ENCODE data around the gene IFNK. TPM values are rescaled to one million over a fixed set of nuclear protein-coding genes. Genes with fewer than 3 reads are reported as not detected.

IFNK gene
- total and polyA plus RNA-seq, 2 donors (not counting 3 experiments of a cell fraction or from before 2014, with no cell fraction given), result not detected

DNA sequence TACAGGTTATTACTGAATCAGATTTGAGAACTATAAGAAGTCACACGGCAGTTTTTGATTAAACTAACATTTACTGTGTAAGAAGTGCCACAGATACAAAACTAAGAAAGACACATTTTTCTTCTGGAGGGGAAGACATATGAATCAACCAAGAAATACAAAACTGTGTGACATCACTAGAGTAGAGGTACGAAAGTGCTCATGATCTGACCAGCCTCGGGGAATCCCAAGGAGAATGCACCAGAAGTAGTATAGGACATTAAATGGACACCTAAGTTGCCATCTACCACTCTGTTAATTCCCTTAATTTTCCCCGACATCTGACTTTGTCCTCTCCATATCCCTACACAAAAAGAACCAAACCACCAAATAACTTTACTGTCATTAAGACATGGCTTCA is 5.3 kb upstream of the IFNK start:
- no peaks in the 10 kb centered on the region for H3K36me3 ChIP-seq (ENCODE audit: control insufficient read depth in 2 of 2, extremely low read depth in 1 of 2, insufficient read depth in 2 of 2, low read length in 2 of 2)
- no peaks in the 10 kb centered on the region for H3K9me3 ChIP-seq (replicated peaks; ENCODE audit: control insufficient read depth, insufficient read depth, low read length)
- TF ChIP-seq JUN (IDR thresholded peaks at IDR 0.05; ENCODE audit: borderline replicate concordance, insufficient read depth, insufficient read length, low read depth) (no peak), POLR2AphosphoS5 (IDR thresholded peaks at IDR 0.05; ENCODE audit: insufficient read depth, low read depth, low read length) (no peak), MYC (IDR thresholded peaks at IDR 0.05; ENCODE audit: low read depth, low read length) (no peak), EZH2 (IDR thresholded peaks at IDR 0.05; ENCODE audit: borderline replicate concordance, low read depth, low read length, severe bottlenecking) (no peak), POLR2A (IDR thresholded peaks at IDR 0.05; ENCODE audit: low read depth, low read length) (no peak), FOS (IDR thresholded peaks at IDR 0.05; ENCODE audit: borderline replicate concordance, insufficient read depth, low read length) (no peak), GATA2 (IDR thresholded peaks at IDR 0.05; ENCODE audit: insufficient read depth, insufficient read length, low read depth, low read length) (no peak)
- TF ChIP-seq, protein P1, sequence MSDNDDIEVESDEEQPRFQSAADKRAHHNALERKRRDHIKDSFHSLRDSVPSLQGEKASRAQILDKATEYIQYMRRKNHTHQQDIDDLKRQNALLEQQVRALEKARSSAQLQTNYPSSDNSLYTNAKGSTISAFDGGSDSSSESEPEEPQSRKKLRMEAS (IDR thresholded peaks at IDR 0.05; ENCODE audit: insufficient read depth, insufficient read length), result no peak
- TF ChIP-seq, protein P2, sequence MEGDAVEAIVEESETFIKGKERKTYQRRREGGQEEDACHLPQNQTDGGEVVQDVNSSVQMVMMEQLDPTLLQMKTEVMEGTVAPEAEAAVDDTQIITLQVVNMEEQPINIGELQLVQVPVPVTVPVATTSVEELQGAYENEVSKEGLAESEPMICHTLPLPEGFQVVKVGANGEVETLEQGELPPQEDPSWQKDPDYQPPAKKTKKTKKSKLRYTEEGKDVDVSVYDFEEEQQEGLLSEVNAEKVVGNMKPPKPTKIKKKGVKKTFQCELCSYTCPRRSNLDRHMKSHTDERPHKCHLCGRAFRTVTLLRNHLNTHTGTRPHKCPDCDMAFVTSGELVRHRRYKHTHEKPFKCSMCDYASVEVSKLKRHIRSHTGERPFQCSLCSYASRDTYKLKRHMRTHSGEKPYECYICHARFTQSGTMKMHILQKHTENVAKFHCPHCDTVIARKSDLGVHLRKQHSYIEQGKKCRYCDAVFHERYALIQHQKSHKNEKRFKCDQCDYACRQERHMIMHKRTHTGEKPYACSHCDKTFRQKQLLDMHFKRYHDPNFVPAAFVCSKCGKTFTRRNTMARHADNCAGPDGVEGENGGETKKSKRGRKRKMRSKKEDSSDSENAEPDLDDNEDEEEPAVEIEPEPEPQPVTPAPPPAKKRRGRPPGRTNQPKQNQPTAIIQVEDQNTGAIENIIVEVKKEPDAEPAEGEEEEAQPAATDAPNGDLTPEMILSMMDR (IDR thresholded peaks at IDR 0.05; ENCODE audit: extremely low read depth in 1 of 2, insufficient read depth in 1 of 2, low read depth in 1 of 2, low read length in 2 of 2), result no peak
- H3K9ac ChIP-seq (replicated peaks; ENCODE audit: extremely low read depth, insufficient read depth, low read length), result no peak overlapping the region
- H3K4me3 ChIP-seq (replicated peaks in 1 of 3; ENCODE audit: insufficient read depth in 1 of 3, low read depth in 1 of 3, low read length in 3 of 3), result no peak overlapping the region
- intact Hi-C loops (cut with micrococcal nuclease), result no loop called here
- no peaks in the 10 kb centered on the region for H3K79me2 ChIP-seq (ENCODE audit: control insufficient read depth, insufficient read depth, low read length)
- H3K27me3 ChIP-seq (ENCODE audit: control insufficient read depth in 2 of 2, insufficient read depth in 2 of 2, low read length in 2 of 2), result peaks cover 0 to 5% of the 10 kb centered on the region in 2 experiments
- BruUV-seq (replicated peaks), result no TSS peak
- no peaks in the 10 kb centered on the region for H4K20me1 ChIP-seq (replicated peaks; ENCODE audit: control insufficient read depth, extremely low read depth, insufficient read depth, low read length)
- dilution Hi-C loops (cut with MboI; ENCODE audit: extremely low pct_ligation_motif_present, low sequenced_read_pairs), result loop anchor here (25.0 kb wide), 1 partner anchor 182 kb away; no protein-coding TSS in a partner anchor
- no peak for FAIRE-seq
- no peak overlapping the region for H3K27ac ChIP-seq (ENCODE audit: insufficient read depth, low read depth, low read length)
- H3K4me2 ChIP-seq (ENCODE audit: insufficient read depth, low read length), result no peak overlapping the region
- no peak overlapping the region for H2AFZ ChIP-seq (ENCODE audit: low read depth, low read length)
- no peak for DNase-seq (ENCODE audit: low read depth, low spot score)
- H3K4me1 ChIP-seq (ENCODE audit: control insufficient read depth, extremely low read depth, insufficient read depth, low read length), result no peaks in the 10 kb centered on the region
- POLR2A ChIA-PET, result no interaction called here
- CTCF ChIA-PET, result no interaction called here
- no peaks in the 10 kb centered on the region for H3K9me1 ChIP-seq (replicated peaks; ENCODE audit: control insufficient read depth, extremely low read depth, insufficient read depth, low read length)
